Measurements from ENCODE around the gene PCDHB5.

GRCh38 chr5:141095263-141095641 lies 39.8 kb upstream of the PCDHB5 start:
- TF ChIP-seq SUZ12 (IDR thresholded peaks at IDR 0.05; ENCODE audit: extremely low read depth, insufficient read depth, insufficient read length) = no peak
- no peak for TF ChIP-seq ZNF274 (IDR thresholded peaks at IDR 0.05; ENCODE audit: low read depth, low read length)
- no peak for TF ChIP-seq YY1 (IDR thresholded peaks at IDR 0.05; ENCODE audit: insufficient read depth, insufficient read length)

All from NT2/D1 (cell line).